ENCODE measurements around the gene VGLL4.
A peak's percentile ranks its signal among the peaks of the same experiment; 100 is the strongest.

Gene VGLL4

DNA sequence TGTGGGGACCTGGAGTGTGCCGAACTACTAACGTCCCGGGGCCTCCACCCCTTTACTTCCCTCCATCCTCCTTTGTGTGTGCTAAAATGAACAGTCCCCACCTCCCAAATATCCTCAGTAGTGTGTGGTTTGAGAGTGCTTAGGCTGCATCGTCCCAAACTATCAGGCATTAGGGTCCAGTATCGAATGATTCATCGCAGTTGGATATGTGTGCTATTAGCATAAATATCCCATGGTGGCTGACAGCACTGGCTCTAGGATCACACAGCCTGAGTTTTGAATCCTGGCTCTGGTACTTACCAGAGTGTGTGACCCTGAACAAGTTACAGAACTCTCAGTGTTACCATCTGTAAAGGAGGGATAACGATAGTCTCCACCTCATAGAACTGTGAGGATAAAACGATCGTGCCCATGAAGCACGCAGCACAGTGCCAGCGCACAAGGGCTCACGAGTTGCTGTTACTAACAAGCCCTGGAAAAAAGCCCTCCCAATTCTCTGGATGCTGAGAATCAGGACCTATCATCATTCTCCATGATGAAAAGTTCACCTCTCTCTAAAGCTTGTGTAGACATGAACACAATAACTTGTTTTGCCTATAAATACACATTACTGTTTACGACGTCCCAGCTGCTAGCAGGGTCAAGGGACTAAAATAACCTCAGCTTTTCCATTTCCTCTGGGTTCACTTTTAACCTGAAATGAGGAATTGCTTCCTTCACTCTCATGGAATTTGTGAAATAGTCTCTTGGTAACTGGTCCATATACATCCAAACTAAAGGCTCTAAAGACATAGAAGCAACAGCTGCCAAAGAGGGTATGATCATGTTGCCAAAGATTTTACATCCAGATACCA, 51.0 kb downstream of the VGLL4 start:
- Histone ChIP-seq H3K9ac (ENCODE audit: low read length) (peak overlapping the region; percentile 2), H3K27ac (ENCODE audit: low read depth, low read length) (peak overlapping the region; percentile 1; the same call in 1 of the 2 replicates), H3K4me3 (ENCODE audit: low read depth, low read length) (no peak overlapping the region), H3K27me3 (ENCODE audit: control insufficient read depth, insufficient read depth, low read length) (no peaks in the 10 kb centered on the region), H3K36me3 (ENCODE audit: control insufficient read depth, insufficient read depth, low read length) (peaks cover 11% of the 10 kb centered on the region; the same call in 1 of the 2 replicates), H3K9me3 (ENCODE audit: control insufficient read depth, insufficient read depth, low read depth, low read length) (peaks cover 4% of the 10 kb centered on the region; the same call in 1 of the 2 replicates), H3K4me1 (ENCODE audit: control insufficient read depth, insufficient read depth, low read length) (peaks cover 63% of the 10 kb centered on the region)

DNA sequence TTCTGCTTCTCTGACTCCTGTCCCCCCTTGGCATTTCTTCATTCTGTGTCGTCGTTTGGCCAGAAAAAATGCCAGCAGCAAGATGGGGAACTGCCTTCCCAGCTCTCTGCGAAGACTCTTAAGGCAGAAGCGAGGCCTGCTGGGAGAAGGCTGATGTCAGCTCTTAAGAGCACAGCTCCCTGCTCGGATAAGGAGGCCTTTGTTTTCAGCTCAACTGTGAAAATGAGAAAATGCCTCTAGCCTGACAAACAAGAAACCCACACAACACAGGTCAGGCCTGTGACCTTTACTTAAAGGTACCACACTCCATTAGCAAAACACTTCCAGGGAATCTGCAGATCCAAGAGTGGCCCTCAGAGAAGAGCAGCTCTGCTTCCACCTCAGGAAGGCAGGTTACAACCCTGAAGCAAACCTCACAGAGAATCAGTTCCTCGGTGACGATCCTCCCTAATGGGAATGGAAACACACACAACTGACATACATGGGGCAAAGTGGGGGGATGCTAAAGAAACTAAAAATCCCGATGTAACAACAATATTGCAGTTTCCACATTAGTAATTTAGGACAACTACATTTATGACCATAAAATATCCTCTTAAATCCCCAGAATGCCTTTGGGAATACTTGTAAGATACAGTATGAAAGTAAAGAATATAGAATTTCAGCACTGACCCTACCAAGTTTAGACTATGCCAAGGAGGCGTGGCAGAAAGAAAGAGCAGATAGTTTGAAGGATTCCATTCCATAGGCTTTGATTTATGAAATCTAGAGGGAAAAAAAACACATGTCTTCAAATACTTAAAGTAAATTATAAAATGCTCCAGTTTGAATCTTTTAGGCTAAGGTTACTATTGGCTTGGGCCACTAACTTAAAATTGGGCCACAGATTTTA, 52.1 kb downstream of the VGLL4 start:
- H3K9ac ChIP-seq (ENCODE audit: low read length) = peak overlapping the region; percentile 40
- peaks cover 10% of the 10 kb centered on the region; the same call in 1 of the 2 replicates for H3K36me3 ChIP-seq (ENCODE audit: control insufficient read depth, insufficient read depth, low read length)
- peak overlapping the region; percentile 46 for H3K27ac ChIP-seq (ENCODE audit: low read depth, low read length)
- H3K4me1 ChIP-seq (ENCODE audit: control insufficient read depth, insufficient read depth, low read length) = peaks cover 63% of the 10 kb centered on the region
- peaks cover 4% of the 10 kb centered on the region; the same call in 1 of the 2 replicates for H3K9me3 ChIP-seq (ENCODE audit: control insufficient read depth, insufficient read depth, low read depth, low read length)
- H3K27me3 ChIP-seq (ENCODE audit: control insufficient read depth, insufficient read depth, low read length) = no peaks in the 10 kb centered on the region
- H3K4me3 ChIP-seq (ENCODE audit: low read depth, low read length) = no peak overlapping the region

DNA sequence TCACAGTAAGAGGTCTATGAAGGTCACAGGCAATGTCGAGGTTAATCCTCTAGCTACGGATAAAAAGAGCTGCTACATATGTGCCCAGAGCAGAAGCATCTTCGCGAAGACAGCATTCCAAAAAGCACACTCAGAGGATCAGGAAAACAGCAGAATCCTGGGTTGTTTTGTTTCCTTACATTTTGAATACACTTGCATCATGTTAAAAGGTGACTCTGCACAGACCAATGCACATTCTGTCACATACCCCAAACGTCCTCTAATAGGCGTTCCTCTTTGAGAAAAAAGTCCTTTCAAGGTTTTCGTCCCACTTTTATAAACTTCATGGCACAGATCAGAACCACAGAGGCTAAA, 52.7 kb downstream of the VGLL4 start:
- H3K27ac ChIP-seq (ENCODE audit: low read depth, low read length) = peak overlapping the region; percentile 46; the same call in 1 of the 2 replicates
- H3K9ac ChIP-seq (ENCODE audit: low read length) = peak overlapping the region; percentile 40
- H3K36me3 ChIP-seq (ENCODE audit: control insufficient read depth, insufficient read depth, low read length) = peaks cover 3% of the 10 kb centered on the region; the same call in 1 of the 2 replicates
- H3K4me1 ChIP-seq (ENCODE audit: control insufficient read depth, insufficient read depth, low read length) = peaks cover 63% of the 10 kb centered on the region
- H3K9me3 ChIP-seq (ENCODE audit: control insufficient read depth, insufficient read depth, low read depth, low read length) = no peaks in the 10 kb centered on the region
- no peaks in the 10 kb centered on the region for H3K27me3 ChIP-seq (ENCODE audit: control insufficient read depth, insufficient read depth, low read length)
- H3K4me3 ChIP-seq (ENCODE audit: low read depth, low read length) = no peak overlapping the region

DNA sequence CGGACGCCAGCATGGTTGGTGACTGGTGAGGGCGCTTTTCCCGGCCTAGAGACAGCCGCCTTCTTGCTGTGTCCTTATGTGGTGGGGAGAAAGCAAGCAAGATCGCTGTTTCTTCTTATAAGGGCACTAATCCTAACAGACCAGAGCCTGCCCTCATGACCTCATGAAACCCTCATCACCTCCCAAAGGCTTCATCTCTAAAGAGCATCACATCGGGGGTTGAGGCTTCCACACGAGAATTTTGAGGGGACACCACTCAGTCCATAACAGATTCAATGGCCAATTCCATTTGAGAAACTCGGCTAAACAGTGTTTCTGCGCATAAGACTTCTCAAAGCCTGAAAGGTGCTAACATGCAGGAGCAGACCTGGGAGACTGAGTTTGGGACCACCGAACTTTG, 54.0 kb downstream of the VGLL4 start:
- Histone ChIP-seq H3K36me3 (ENCODE audit: control insufficient read depth, insufficient read depth, low read length) (0 out of 2 replicates have a peak, but pooled peaks cover 2% of the 10 kb centered on the region), H3K27me3 (ENCODE audit: control insufficient read depth, insufficient read depth, low read length) (no peaks in the 10 kb centered on the region), H3K4me1 (ENCODE audit: control insufficient read depth, insufficient read depth, low read length) (peaks cover 63% of the 10 kb centered on the region), H3K9ac (ENCODE audit: low read length) (no peak overlapping the region), H3K9me3 (ENCODE audit: control insufficient read depth, insufficient read depth, low read depth, low read length) (no peaks in the 10 kb centered on the region), H3K27ac (ENCODE audit: low read depth, low read length) (no peak overlapping the region; the same call in 1 of the 2 replicates), H3K4me3 (ENCODE audit: low read depth, low read length) (no peak overlapping the region)

DNA sequence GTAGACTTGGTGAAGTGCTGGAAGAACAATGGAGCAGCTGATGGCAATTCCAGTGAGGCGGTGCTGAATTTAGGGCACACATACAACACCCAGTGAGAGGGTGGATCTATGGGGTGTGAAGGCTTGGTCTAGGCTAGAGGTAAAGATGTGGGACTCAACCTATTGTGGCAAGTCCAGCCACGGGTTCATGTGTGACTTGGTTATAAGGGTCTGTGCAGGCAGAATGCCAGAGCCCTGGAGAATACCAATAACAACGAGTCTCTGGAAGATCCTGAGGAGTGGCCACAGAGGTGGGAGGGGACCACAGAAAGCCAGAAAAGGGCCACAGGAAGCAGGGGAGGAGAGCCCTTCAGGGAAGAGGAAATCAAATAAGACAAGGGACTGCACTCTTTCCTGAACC, 55.0 kb downstream of the VGLL4 start:
- H3K27ac ChIP-seq (ENCODE audit: low read depth, low read length) = no peak overlapping the region
- H3K4me1 ChIP-seq (ENCODE audit: control insufficient read depth, insufficient read depth, low read length) = peaks cover 55% of the 10 kb centered on the region
- no peaks in the 10 kb centered on the region for H3K9me3 ChIP-seq (ENCODE audit: control insufficient read depth, insufficient read depth, low read depth, low read length)
- H3K4me3 ChIP-seq (ENCODE audit: low read depth, low read length) = no peak overlapping the region
- no peaks in the 10 kb centered on the region for H3K27me3 ChIP-seq (ENCODE audit: control insufficient read depth, insufficient read depth, low read length)
- H3K36me3 ChIP-seq (ENCODE audit: control insufficient read depth, insufficient read depth, low read length) = 0 out of 2 replicates have a peak, but pooled peaks cover 2% of the 10 kb centered on the region
- H3K9ac ChIP-seq (ENCODE audit: low read length) = no peak overlapping the region

DNA sequence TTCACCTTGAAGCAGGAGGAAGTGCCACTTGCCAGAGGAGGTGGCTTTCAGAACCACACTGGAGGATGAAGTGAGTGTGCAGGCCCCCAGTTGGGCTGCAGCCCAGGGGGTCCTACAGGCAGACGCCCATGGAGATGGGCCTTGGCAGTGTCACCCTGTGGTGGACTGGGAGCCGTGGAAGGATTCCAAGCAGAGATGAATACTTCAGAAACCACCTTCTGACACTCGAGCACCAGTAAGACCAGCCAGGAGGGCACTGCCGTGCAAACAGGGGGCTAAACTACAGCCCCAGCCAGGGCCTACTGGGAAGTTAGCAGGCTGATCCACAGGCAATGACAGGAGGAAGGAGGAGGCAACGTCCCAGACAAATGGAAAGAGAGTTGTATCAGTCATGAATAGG, 55.4 kb downstream of the VGLL4 start:
- no peaks in the 10 kb centered on the region for H3K9me3 ChIP-seq (ENCODE audit: control insufficient read depth, insufficient read depth, low read depth, low read length)
- H3K9ac ChIP-seq (ENCODE audit: low read length) = no peak overlapping the region
- 0 out of 2 replicates have a peak, but pooled peaks cover 2% of the 10 kb centered on the region for H3K36me3 ChIP-seq (ENCODE audit: control insufficient read depth, insufficient read depth, low read length)
- H3K4me1 ChIP-seq (ENCODE audit: control insufficient read depth, insufficient read depth, low read length) = peaks cover 55% of the 10 kb centered on the region
- no peaks in the 10 kb centered on the region for H3K27me3 ChIP-seq (ENCODE audit: control insufficient read depth, insufficient read depth, low read length)
- no peak overlapping the region for H3K4me3 ChIP-seq (ENCODE audit: low read depth, low read length)
- H3K27ac ChIP-seq (ENCODE audit: low read depth, low read length) = no peak overlapping the region

DNA sequence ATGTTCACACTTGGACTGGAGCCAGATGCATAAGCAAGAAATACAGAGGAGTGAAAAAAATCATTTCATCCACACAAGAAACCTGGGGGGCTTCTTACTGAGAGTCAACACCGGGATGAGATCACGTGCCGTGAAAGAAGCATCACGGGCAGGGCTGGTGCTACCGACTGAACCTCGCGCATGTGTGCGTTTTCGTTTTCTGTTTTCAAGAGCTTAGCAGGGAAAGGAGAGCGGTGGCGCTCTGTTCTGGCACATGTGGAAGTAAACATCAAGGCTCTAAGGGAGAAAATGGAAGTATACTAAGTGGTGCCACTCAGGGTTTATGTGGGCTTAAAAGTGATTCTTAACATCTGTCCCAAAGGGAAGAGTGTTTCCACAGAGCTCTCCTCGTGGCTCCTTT, 55.9 kb downstream of the VGLL4 start:
- H3K36me3 ChIP-seq (ENCODE audit: control insufficient read depth, insufficient read depth, low read length) = 0 out of 2 replicates have a peak, but pooled peaks cover 2% of the 10 kb centered on the region

DNA sequence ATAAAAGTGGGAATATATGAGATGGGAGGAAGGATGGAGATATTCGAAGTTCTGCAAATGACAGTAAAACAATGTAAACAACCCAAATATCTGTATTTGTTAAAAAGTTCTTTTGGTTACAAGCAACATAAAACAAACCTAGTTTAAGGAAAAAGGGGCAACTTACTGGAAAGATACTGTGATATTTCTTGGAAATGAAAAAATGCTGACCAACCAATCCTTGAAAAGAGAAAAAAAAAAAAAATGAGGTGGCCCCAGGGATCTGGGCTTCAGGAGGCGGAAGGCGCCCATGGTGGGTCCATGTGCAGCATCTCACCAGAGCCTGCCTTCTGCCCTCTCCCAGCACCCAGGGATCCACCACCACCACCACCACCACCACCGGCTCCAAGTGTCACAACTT, 59.1 kb downstream of the VGLL4 start:
- Histone ChIP-seq H3K9ac (ENCODE audit: low read length) (no peak overlapping the region), H3K4me1 (ENCODE audit: control insufficient read depth, insufficient read depth, low read length) (peaks cover 39% of the 10 kb centered on the region), H3K4me3 (ENCODE audit: low read depth, low read length) (no peak overlapping the region), H3K36me3 (ENCODE audit: control insufficient read depth, insufficient read depth, low read length) (0 out of 2 replicates have a peak, but pooled peaks cover 2% of the 10 kb centered on the region), H3K27me3 (ENCODE audit: control insufficient read depth, insufficient read depth, low read length) (no peaks in the 10 kb centered on the region), H3K27ac (ENCODE audit: low read depth, low read length) (no peak overlapping the region), H3K9me3 (ENCODE audit: control insufficient read depth, insufficient read depth, low read depth, low read length) (no peaks in the 10 kb centered on the region)

More for the DNA sequence above, 55.9 kb downstream of the VGLL4 start:
- Histone ChIP-seq H3K9ac (ENCODE audit: low read length) (no peak overlapping the region), H3K9me3 (ENCODE audit: control insufficient read depth, insufficient read depth, low read depth, low read length) (no peaks in the 10 kb centered on the region), H3K4me1 (ENCODE audit: control insufficient read depth, insufficient read depth, low read length) (peaks cover 55% of the 10 kb centered on the region), H3K4me3 (ENCODE audit: low read depth, low read length) (no peak overlapping the region), H3K27me3 (ENCODE audit: control insufficient read depth, insufficient read depth, low read length) (no peaks in the 10 kb centered on the region), H3K27ac (ENCODE audit: low read depth, low read length) (no peak overlapping the region)

DNA sequence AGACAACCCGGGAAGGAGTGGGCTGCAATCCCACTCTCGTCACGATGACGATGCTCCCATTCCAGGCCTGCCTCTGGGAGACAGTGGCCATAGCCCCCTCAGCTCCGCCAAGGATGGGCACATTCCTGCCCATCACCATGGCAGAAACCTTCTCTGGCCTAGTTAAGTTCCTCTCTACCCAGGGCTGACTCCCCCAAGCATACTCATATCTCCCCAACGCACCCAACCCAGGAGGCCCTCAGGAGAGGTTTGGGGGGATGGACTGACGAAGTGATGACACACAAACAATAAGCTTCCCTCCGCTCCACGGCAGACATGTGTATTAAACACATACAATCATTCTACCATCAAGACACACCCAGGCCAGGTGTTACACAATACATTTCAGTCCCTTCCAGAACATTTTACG, 60.1 kb downstream of the VGLL4 start:
- no peak overlapping the region for H3K9ac ChIP-seq (ENCODE audit: low read length)
- no peaks in the 10 kb centered on the region for H3K9me3 ChIP-seq (ENCODE audit: control insufficient read depth, insufficient read depth, low read depth, low read length)
- H3K27me3 ChIP-seq (ENCODE audit: control insufficient read depth, insufficient read depth, low read length) = no peaks in the 10 kb centered on the region
- H3K36me3 ChIP-seq (ENCODE audit: control insufficient read depth, insufficient read depth, low read length) = 0 out of 2 replicates have a peak, but pooled peaks cover 2% of the 10 kb centered on the region
- peaks cover 30% of the 10 kb centered on the region for H3K4me1 ChIP-seq (ENCODE audit: control insufficient read depth, insufficient read depth, low read length)
- H3K4me3 ChIP-seq (ENCODE audit: low read depth, low read length) = no peak overlapping the region
- no peak overlapping the region for H3K27ac ChIP-seq (ENCODE audit: low read depth, low read length)

DNA sequence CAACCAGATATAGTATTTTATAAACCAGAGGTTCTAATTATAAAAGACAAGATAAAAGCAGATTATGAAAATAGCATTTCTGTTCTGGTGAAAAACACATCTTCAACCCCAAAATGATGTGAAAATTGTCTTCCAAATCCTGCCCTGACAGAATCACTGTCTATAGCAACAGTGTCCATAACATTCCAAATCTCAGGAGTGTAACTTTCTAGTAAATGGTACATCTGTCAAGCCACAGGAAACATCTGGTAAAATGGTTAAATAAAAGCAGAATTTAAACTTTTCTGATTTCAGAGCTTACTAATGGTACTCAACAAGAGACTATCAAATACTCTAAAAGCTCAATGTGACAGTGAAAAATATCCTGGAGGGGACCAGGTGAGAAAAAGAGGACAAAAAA, 60.5 kb downstream of the VGLL4 start:
- no peak overlapping the region for H3K9ac ChIP-seq (ENCODE audit: low read length)
- no peaks in the 10 kb centered on the region for H3K27me3 ChIP-seq (ENCODE audit: control insufficient read depth, insufficient read depth, low read length)
- no peak overlapping the region for H3K27ac ChIP-seq (ENCODE audit: low read depth, low read length)
- no peaks in the 10 kb centered on the region for H3K9me3 ChIP-seq (ENCODE audit: control insufficient read depth, insufficient read depth, low read depth, low read length)
- peaks cover 27% of the 10 kb centered on the region for H3K4me1 ChIP-seq (ENCODE audit: control insufficient read depth, insufficient read depth, low read length)
- H3K36me3 ChIP-seq (ENCODE audit: control insufficient read depth, insufficient read depth, low read length) = 0 out of 2 replicates have a peak, but pooled peaks cover 2% of the 10 kb centered on the region
- no peak overlapping the region for H3K4me3 ChIP-seq (ENCODE audit: low read depth, low read length)

Measured in HUES6 (cell line).